ENCODE data around the gene CACNA1I. TPM values are rescaled to one million over a fixed set of nuclear protein-coding genes. Genes with fewer than 3 reads are reported as not detected.

Gene CACNA1I
- total RNA-seq, 1 experiment from 2014 or later = 0.90 TPM

- Histone ChIP-seq H3K9me3 (ENCODE audit: low read depth, low read length, poor library complexity, severe bottlenecking) (no peaks in the 10 kb centered on the region), H3K36me3 (ENCODE audit: insufficient read depth, low read length, poor library complexity, severe bottlenecking) (no peaks in the 10 kb centered on the region), H3K27ac (ENCODE audit: low read depth, low read length, poor library complexity, severe bottlenecking) (no peak overlapping the region), H3K4me3 (ENCODE audit: low read depth, low read length, poor library complexity, severe bottlenecking) (no peak overlapping the region), H3K27me3 (replicated peaks; ENCODE audit: insufficient read depth, low read depth, low read length, poor library complexity) (no peaks in the 10 kb centered on the region), H3K4me1 (ENCODE audit: insufficient read depth, low read length, poor library complexity, severe bottlenecking) (peaks cover 3% of the 10 kb centered on the region)
- ChIA-PET CTCF (no interaction called here), POLR2A (ENCODE audit: low non-redundant PET) (no interaction called here)
- DNase-seq (ENCODE audit: low spot score) = no peak
- intact Hi-C loops (cut with micrococcal nuclease; ENCODE audit: unreplicated experiment) = no loop called here
- TF ChIP-seq EZH2 (IDR thresholded peaks at IDR 0.05; ENCODE audit: borderline replicate concordance, low read depth, low read length, poor library complexity, severe bottlenecking) = no peak
- TF ChIP-seq CTCF (conservative IDR thresholded peaks at IDR 0.05; ENCODE audit: low read depth, low read length) = no peak
- BruUV-seq (replicated peaks) = no TSS peak
Observed at GRCh38 chr22:39576027-39576426, 5.5 kb downstream of the CACNA1I start.

GRCh38 chr22:39577366-39577765, 6.8 kb downstream of the CACNA1I start:
- H3K27ac ChIP-seq (ENCODE audit: low read depth, low read length, poor library complexity, severe bottlenecking) = no peak overlapping the region
- no peaks in the 10 kb centered on the region for H3K4me1 ChIP-seq (ENCODE audit: insufficient read depth, low read length, poor library complexity, severe bottlenecking)
- H3K9me3 ChIP-seq (ENCODE audit: low read depth, low read length, poor library complexity, severe bottlenecking) = no peaks in the 10 kb centered on the region
- ChIA-PET POLR2A (ENCODE audit: low non-redundant PET) (no interaction called here), CTCF (interaction anchor here (0.6 kb wide), 1 partner anchor 42 kb away, joined by 11 read pairs; no protein-coding TSS in a partner anchor)
- BruUV-seq (replicated peaks) = no TSS peak
- no peaks in the 10 kb centered on the region for H3K36me3 ChIP-seq (ENCODE audit: insufficient read depth, low read length, poor library complexity, severe bottlenecking)
- no peak for DNase-seq (ENCODE audit: low spot score)
- intact Hi-C loops (cut with micrococcal nuclease; ENCODE audit: unreplicated experiment) = no loop called here
- no peaks in the 10 kb centered on the region for H3K27me3 ChIP-seq (replicated peaks; ENCODE audit: insufficient read depth, low read depth, low read length, poor library complexity)
- H3K4me3 ChIP-seq (ENCODE audit: low read depth, low read length, poor library complexity, severe bottlenecking) = no peak overlapping the region
- no peak for TF ChIP-seq CTCF (conservative IDR thresholded peaks at IDR 0.05; ENCODE audit: low read depth, low read length)
- no peak for TF ChIP-seq EZH2 (IDR thresholded peaks at IDR 0.05; ENCODE audit: borderline replicate concordance, low read depth, low read length, poor library complexity, severe bottlenecking)

- no peak for DNase-seq (ENCODE audit: low spot score)
- BruUV-seq (replicated peaks) = no TSS peak
- H3K36me3 ChIP-seq (ENCODE audit: insufficient read depth, low read length, poor library complexity, severe bottlenecking) = no peaks in the 10 kb centered on the region
- no peak overlapping the region for H3K27ac ChIP-seq (ENCODE audit: low read depth, low read length, poor library complexity, severe bottlenecking)
- H3K9me3 ChIP-seq (ENCODE audit: low read depth, low read length, poor library complexity, severe bottlenecking) = no peaks in the 10 kb centered on the region
- CTCF ChIA-PET = no interaction called here
- no peak overlapping the region for H3K4me3 ChIP-seq (ENCODE audit: low read depth, low read length, poor library complexity, severe bottlenecking)
- no peaks in the 10 kb centered on the region for H3K27me3 ChIP-seq (replicated peaks; ENCODE audit: insufficient read depth, low read depth, low read length, poor library complexity)
- H3K4me1 ChIP-seq (ENCODE audit: insufficient read depth, low read length, poor library complexity, severe bottlenecking) = no peaks in the 10 kb centered on the region
- TF ChIP-seq EZH2 (IDR thresholded peaks at IDR 0.05; ENCODE audit: borderline replicate concordance, low read depth, low read length, poor library complexity, severe bottlenecking) = no peak
- no peak for TF ChIP-seq CTCF (conservative IDR thresholded peaks at IDR 0.05; ENCODE audit: low read depth, low read length)
- POLR2A ChIA-PET (ENCODE audit: low non-redundant PET) = interaction anchor here (0.6 kb wide), 1 partner anchor 42 kb away, joined by 3 read pairs; no protein-coding TSS in a partner anchor
- intact Hi-C loops (cut with micrococcal nuclease; ENCODE audit: unreplicated experiment) = no loop called here
Observed at GRCh38 chr22:39577900-39578299, 7.3 kb downstream of the CACNA1I start.
